Left ventricle myocardium inferior (tissue), 1 donor: ENCODE results near the gene HSPB6. TPM values are rescaled to one million over a fixed set of nuclear protein-coding genes. Genes with fewer than 3 reads are reported as not detected.

Source experiments
- DNase-seq: peaks from one replicate; pipeline ENCODE4 v3.0.0-alpha.2; 2020
- H3K27ac ChIP-seq: fragments of 200-600 bp; replicated peaks from 2 replicates; pipeline ENCODE4 v1.8.0; 2021
- H3K27me3 ChIP-seq: fragments of 200-600 bp; 2 replicates; pipeline ENCODE4 v1.8.0; 2021; ENCODE audit warnings: low read depth
- H3K36me3 ChIP-seq: fragments of 200-600 bp; 2 replicates; pipeline ENCODE4 v1.8.0; 2021
- H3K4me1 ChIP-seq: fragments of 200-600 bp; 2 replicates; pipeline ENCODE4 v1.8.0; 2021
- H3K4me3 ChIP-seq: fragments of 200-600 bp; 2 replicates; pipeline ENCODE4 v1.8.0; 2021; ENCODE audit warnings: mild to moderate bottlenecking, moderate library complexity
- H3K9me3 ChIP-seq: fragments of 200-600 bp; replicated peaks from 2 replicates; pipeline ENCODE4 v1.8.0; 2021
- CTCF ChIP-seq: fragments of 200-600 bp; IDR thresholded peaks from 2 replicates; pipeline ENCODE4 v1.8.0; 2021; ENCODE audit warnings: antibody characterized with exemption, mild to moderate bottlenecking, borderline replicate concordance
- intact Hi-C: fragments of 100-400 bp; cut with micrococcal nuclease; formaldehyde crosslinking; loops from one replicate; pipeline ENCODE4 v1.11.0; 2022
- total RNA-seq: library from RNA; stranded (reverse); fragmentation: NEBNext Ultra II Directional; extraction: Animal tissue kit (Norgen Biotek cat#: 25700); gene quantifications from one replicate; pipeline ENCODE4 v1.2.1, GENCODE V29; 2021
- donor health status: DM: no; HTN: yes; CAD: no; lungs with severe emphysema.

HSPB6 gene
- total RNA-seq, 1 donor from 2014 or later: 899 TPM

GRCh38 chr19:35783469-35784434 is 26.9 kb upstream of the HSPB6 start:
- H3K27me3 ChIP-seq: no peaks in the 10 kb centered on the region
- no peak overlapping the region for H3K27ac ChIP-seq
- intact Hi-C loops: no loop called here
- peaks cover 15% of the 10 kb centered on the region for H3K36me3 ChIP-seq
- DNase-seq: no peak
- no peak overlapping the region for H3K4me3 ChIP-seq
- TF ChIP-seq CTCF: no peak
- no peaks in the 10 kb centered on the region for H3K9me3 ChIP-seq
- no peaks in the 10 kb centered on the region for H3K4me1 ChIP-seq

GRCh38 chr19:35782589-35782988 is 25.8 kb upstream of the HSPB6 start:
- no peak for TF ChIP-seq CTCF
- Histone ChIP-seq H3K4me1 (no peaks in the 10 kb centered on the region), H3K27ac (no peak overlapping the region), H3K4me3 (no peak overlapping the region), H3K9me3 (no peaks in the 10 kb centered on the region), H3K27me3 (no peaks in the 10 kb centered on the region), H3K36me3 (peaks cover 15% of the 10 kb centered on the region)
- intact Hi-C loops: no loop called here
- no peak for DNase-seq

GRCh38 chr19:35781650-35782049 is 24.8 kb upstream of the HSPB6 start:
- no peaks in the 10 kb centered on the region for H3K27me3 ChIP-seq
- no peaks in the 10 kb centered on the region for H3K4me1 ChIP-seq
- DNase-seq: no peak
- intact Hi-C loops: no loop called here
- no peaks in the 10 kb centered on the region for H3K9me3 ChIP-seq
- no peak for TF ChIP-seq CTCF
- H3K4me3 ChIP-seq: no peak overlapping the region
- no peak overlapping the region for H3K27ac ChIP-seq
- peaks cover 15% of the 10 kb centered on the region for H3K36me3 ChIP-seq

GRCh38 chr19:35780717-35781116 is 23.9 kb upstream of the HSPB6 start:
- Histone ChIP-seq H3K4me3 (no peak overlapping the region), H3K36me3 (peaks cover 15% of the 10 kb centered on the region), H3K9me3 (no peaks in the 10 kb centered on the region), H3K27me3 (no peaks in the 10 kb centered on the region), H3K4me1 (peaks cover 9% of the 10 kb centered on the region), H3K27ac (no peak overlapping the region)
- intact Hi-C loops: no loop called here
- no peak for TF ChIP-seq CTCF
- DNase-seq: no peak

GRCh38 chr19:35780058-35780457 is 23.2 kb upstream of the HSPB6 start:
- Histone ChIP-seq H3K27me3 (no peaks in the 10 kb centered on the region), H3K9me3 (no peaks in the 10 kb centered on the region), H3K4me1 (peaks cover 12% of the 10 kb centered on the region), H3K27ac (no peak overlapping the region), H3K4me3 (no peak overlapping the region), H3K36me3 (peaks cover 15% of the 10 kb centered on the region)
- no peak for TF ChIP-seq CTCF
- intact Hi-C loops: no loop called here
- DNase-seq: no peak
